Measurements from ENCODE around the gene EVA1A.
A peak's percentile ranks its signal among the peaks of the same experiment; 100 is the strongest.
"Not testable (repeated sequence)": the region's sequence is repeated elsewhere in the genome, so short reads cannot be mapped to it uniquely, and the experiment has no call there.

EVA1A gene

GRCh38 chr2:75480971-75481836, 79.5 kb downstream of the EVA1A start:
- peak; percentile 27 for DNase-seq

- not testable (repeated sequence) for DNase-seq
Measured at GRCh38 chr2:75477696-75478095, 83.0 kb downstream of the EVA1A start.

GRCh38 chr2:75476761-75477160, 84.0 kb downstream of the EVA1A start:
- peak; percentile 80 for DNase-seq

- DNase-seq = no peak
Measured at GRCh38 chr2:75475976-75476375, 84.8 kb downstream of the EVA1A start.

GRCh38 chr2:75475049-75475448, 85.7 kb downstream of the EVA1A start:
- DNase-seq = no peak

- no peak for DNase-seq
Measured at GRCh38 chr2:75474115-75474514, 86.6 kb downstream of the EVA1A start.

GRCh38 chr2:75466708-75467311, 93.9 kb downstream of the EVA1A start:
- peak; percentile 35 for DNase-seq

GRCh38 chr2:75465317-75465984, 95.3 kb downstream of the EVA1A start:
- DNase-seq = peak; percentile 54

- DNase-seq = peak; percentile 44
Measured at GRCh38 chr2:75464348-75464946, 96.3 kb downstream of the EVA1A start.

GRCh38 chr2:75462721-75463120, 98.0 kb downstream of the EVA1A start:
- DNase-seq = no peak

- no peak for DNase-seq
Measured at GRCh38 chr2:75462206-75462605, 98.5 kb downstream of the EVA1A start.

- no peak for DNase-seq
Measured at GRCh38 chr2:75460630-75461029, 100.1 kb downstream of the EVA1A start.

GRCh38 chr2:75459565-75460310, 101.0 kb downstream of the EVA1A start:
- DNase-seq = peak; percentile 75

GRCh38 chr2:75458201-75458600, 102.5 kb downstream of the EVA1A start:
- no peak for DNase-seq

- DNase-seq = no peak
Measured at GRCh38 chr2:75456825-75457224, 103.9 kb downstream of the EVA1A start.

GRCh38 chr2:75456111-75456510, 104.6 kb downstream of the EVA1A start:
- no peak for DNase-seq

GRCh38 chr2:75454241-75454620, 106.5 kb downstream of the EVA1A start:
- DNase-seq = no peak

- DNase-seq = no peak
Measured at GRCh38 chr2:75453384-75454240, 107.1 kb downstream of the EVA1A start.

GRCh38 chr2:75450068-75450467, 110.7 kb downstream of the EVA1A start:
- no peak for DNase-seq

- DNase-seq = no peak
Measured at GRCh38 chr2:75447176-75447575, 113.6 kb downstream of the EVA1A start.
